Right lung (tissue), 10 donors: Measurements from ENCODE around the gene RAB23. TPM values are rescaled to one million over a fixed set of nuclear protein-coding genes. Genes with fewer than 3 reads are reported as not detected.

ENCODE experiments used
- DNase-seq, 2 donors: peaks; one replicate each; pipeline ENCODE4 v3.0.0-alpha.2; 2013
- long read RNA-seq, 8 donors: transcript quantifications; one replicate each; lab custom pipeline, GENCODE V29; 2026
- polyA plus RNA-seq, 5 donors: library from polyadenylated mRNA; unstranded; fragments of 120-200 nt; gene quantifications; one replicate each; pipeline versions ENCODE4 v1.2.1 to v1.2.3, GENCODE V29; 2013; ENCODE audit warnings: inconsistent platforms in 1 of 5, low replicate concordance in 1 of 5; ENCODE audit not compliant: insufficient read length in 5 of 5, insufficient read depth in 1 of 5

RAB23 gene
- polyA plus RNA-seq, result 10 to 100 TPM; 20.4 to 32.1 (median 26.5) TPM
- long read RNA-seq, donor 1, full-length matches to known transcripts, result 10 of 27 reads
- long read RNA-seq, donor 1, partial matches to known transcripts, result 17 of 27 reads
- long read RNA-seq, donor 1, other reads (novel, unspliced or antisense), result 0 of 27 reads
- long read RNA-seq, donor 2, full-length matches to known transcripts, result 3 of 9 reads
- long read RNA-seq, donor 2, partial matches to known transcripts, result 6 of 9 reads
- long read RNA-seq, donor 2, other reads (novel, unspliced or antisense), result 0 of 9 reads
- long read RNA-seq, donor 3, full-length matches to known transcripts, result 10 of 10 reads
- long read RNA-seq, donor 3, partial matches to known transcripts, result 0 of 10 reads
- long read RNA-seq, donor 3, other reads (novel, unspliced or antisense), result 0 of 10 reads
- long read RNA-seq, donor 4, full-length matches to known transcripts, result 4 of 4 reads
- long read RNA-seq, donor 4, partial matches to known transcripts, result 0 of 4 reads
- long read RNA-seq, donor 4, other reads (novel, unspliced or antisense), result 0 of 4 reads
- long read RNA-seq, donor 5, full-length matches to known transcripts, result 6 of 6 reads
- long read RNA-seq, donor 5, partial matches to known transcripts, result 0 of 6 reads
- long read RNA-seq, donor 5, other reads (novel, unspliced or antisense), result 0 of 6 reads
- long read RNA-seq, donor 6, full-length matches to known transcripts, result 9 of 9 reads
- long read RNA-seq, donor 6, partial matches to known transcripts, result 0 of 9 reads
- long read RNA-seq, donor 6, other reads (novel, unspliced or antisense), result 0 of 9 reads
- long read RNA-seq, donor 7, full-length matches to known transcripts, result 10 of 40 reads
- long read RNA-seq, donor 7, partial matches to known transcripts, result 30 of 40 reads
- long read RNA-seq, donor 7, other reads (novel, unspliced or antisense), result 0 of 40 reads
- long read RNA-seq, donor 8, full-length matches to known transcripts, result 4 of 4 reads
- long read RNA-seq, donor 8, partial matches to known transcripts, result 0 of 4 reads
- long read RNA-seq, donor 8, other reads (novel, unspliced or antisense), result 0 of 4 reads

- DNase-seq, result peak; percentile 91 to 92
These were observed at the start of gene RAB23 for GRCh38 chr6:57221936-57222742. RAB23 (minus strand) TSS chr6:57222307; CDS start chr6:57210380, 11,927 bp downstream.

DNA sequence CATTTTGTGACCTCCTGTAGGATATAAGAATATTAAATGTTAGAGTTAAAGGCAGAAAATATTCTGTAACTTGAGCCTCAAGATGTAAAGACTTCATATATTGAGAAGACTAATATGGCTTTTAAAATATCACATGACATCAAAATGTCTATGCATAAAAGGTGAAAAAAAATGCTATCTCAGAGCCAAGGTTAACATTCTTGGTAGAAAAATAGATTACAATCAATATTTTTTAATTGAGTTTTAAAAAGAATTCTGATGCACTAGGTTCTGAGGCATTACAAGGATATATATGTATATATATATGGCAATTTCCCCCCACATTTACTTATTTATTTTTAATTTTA, 46.2 kb upstream of the RAB23 start:
- DNase-seq, result no peak

DNA sequence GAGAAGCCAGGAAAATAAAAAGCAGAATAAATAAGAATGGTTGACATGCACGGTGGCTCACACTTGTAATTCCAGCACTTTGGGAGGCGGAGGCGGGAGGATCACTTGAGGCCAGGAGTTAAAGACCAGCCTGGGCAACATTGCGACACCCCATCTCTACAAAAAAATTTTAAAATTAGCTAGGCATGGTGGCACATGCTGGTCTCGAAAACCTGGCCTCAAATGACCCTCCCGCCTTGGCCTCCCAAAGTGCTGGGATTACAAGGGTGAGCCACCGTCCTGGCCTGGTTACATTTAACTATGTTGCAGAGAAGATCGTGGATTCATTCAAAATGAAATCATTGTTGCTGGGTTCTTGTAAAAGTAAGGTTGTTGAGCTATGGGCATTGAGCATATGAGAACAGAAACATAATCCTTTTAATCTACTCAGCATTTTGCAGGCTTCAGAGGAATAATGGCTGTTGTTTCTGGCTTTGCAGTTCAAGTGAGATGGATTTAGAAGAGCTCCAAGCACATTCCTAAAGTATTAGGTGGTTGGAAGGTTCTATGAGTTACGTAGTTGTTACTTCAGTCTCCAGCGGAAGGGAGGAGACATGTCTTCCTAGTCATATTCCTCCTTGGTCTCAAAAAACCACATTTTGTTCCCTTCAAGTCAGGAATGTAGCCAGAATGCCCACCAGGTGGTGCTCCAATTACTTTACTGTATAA, 45.6 kb upstream of the RAB23 start:
- DNase-seq, result no peak

DNA sequence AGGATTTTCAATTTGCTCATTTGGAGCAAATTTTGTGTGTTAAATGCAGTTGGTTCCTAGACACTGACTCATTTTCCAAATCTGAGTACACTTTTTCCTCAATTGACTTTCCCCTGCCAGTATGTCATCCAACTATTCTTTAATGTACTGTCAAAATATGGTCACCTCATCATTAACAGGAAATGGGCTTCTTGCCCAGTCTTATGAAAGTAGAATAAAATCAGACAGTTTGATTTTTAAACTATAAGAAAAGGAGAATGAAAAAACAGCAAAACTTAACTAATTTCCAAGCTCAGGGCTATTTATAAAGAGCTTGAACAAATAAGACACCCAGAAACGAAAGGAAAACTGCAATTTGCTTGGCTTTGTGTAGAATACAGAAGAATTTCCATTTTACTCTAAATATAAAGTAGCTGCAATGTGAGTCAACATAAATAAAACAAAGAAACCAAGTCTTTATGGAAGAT, 43.7 kb upstream of the RAB23 start:
- DNase-seq, result peak; percentile 73 to 75

DNA sequence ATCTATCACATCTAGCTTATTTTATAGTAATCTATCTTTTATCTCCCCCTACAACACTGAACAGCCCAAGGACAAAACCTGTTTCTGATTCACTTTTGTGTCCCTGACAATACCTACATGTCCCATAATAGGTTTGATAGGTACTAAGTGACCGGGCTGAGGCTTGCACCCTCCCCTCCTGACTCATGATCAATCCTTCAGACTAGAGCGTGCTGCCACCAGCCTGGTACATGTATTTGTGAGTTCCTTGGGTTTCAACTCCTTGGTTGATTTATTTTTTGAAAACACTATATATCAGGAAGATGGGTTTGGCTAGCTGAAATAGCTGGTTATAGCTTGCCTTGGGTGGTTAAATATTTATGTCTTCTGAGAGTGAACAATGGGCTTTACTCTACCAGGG, 41.6 kb upstream of the RAB23 start:
- no peak for DNase-seq

DNA sequence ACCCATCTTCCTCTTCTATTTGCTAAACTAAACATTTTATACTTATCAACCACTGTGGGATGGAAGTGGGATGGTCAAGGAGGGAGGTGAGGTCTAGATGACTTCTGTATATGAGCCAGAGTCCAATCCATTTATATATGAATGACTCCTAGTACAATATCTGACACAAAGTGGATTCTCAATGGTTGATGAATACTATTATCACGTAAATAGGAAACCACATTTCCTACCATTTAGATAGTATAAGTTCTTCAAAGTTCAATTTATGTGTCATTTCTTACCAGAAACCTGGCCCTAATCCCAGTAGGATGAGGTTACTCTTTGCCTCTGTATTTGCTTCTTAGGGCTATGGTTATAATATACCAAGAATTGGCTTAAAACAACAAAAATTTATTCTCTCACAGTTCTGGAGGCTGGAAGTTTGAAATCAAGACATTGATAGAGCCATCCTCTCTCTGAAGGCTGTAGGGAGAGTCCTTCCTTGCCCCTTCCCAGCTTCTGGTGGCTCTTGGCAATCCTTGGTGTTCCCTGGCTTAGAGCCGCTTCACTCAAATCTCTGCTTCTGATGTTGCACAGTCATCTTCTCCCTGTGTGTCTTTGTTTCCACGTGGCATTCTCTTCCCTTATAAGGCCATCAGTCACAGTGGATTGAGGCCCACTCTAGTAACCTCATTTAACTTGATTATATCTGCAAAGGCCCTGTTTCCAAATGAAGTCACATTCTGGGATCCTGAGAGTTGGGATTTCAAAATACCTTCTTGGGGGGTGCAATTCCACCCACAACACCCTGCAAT, 41.0 kb upstream of the RAB23 start:
- DNase-seq, result no peak

- DNase-seq, result no peak
These were observed 40.4 kb upstream of the RAB23 start for GRCh38 chr6:57262488-57262887.

DNA sequence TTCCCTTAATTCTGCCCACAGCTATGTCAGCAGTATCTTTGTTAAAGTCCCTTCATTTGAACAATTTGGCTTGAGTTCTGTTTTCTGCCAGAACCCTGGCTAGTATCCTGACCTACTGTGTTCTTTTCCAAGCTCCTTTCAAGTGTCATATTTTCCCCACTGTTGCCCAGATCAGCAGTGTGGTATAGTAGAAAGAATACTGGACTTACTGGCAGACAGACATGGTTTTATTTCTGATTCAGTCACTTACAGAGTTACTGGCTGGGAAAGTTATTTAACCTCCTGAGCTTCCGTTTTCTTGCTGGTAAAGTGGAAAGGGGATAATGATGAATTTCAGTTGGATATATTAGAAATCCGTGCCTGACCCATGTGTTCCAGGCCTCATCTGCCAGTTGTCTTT, 39.8 kb upstream of the RAB23 start:
- DNase-seq, result no peak

DNA sequence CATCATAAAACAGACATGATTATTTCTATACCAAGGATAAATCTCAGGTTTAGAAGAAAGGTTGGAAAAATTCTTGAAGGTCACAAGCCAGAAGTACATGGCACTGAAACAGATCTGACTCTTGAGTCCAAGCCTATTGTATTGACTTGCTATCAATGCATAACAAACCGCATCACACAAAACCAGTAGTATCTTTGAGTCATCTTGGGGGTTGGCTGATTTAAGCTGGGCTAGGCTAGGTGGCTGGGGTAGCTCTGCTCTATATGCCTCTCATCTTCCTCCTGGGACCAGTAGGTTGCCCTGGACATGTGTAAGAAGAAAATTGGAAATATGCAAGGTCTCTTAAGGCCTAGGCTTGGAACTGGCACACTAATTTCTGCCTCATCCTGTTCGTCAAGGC, 37.0 kb upstream of the RAB23 start:
- no peak for DNase-seq

- DNase-seq, result no peak
These were observed 35.9 kb upstream of the RAB23 start for GRCh38 chr6:57257911-57258541.

GRCh38 chr6:57256541-57256940, 34.4 kb upstream of the RAB23 start:
- DNase-seq, result no peak

DNA sequence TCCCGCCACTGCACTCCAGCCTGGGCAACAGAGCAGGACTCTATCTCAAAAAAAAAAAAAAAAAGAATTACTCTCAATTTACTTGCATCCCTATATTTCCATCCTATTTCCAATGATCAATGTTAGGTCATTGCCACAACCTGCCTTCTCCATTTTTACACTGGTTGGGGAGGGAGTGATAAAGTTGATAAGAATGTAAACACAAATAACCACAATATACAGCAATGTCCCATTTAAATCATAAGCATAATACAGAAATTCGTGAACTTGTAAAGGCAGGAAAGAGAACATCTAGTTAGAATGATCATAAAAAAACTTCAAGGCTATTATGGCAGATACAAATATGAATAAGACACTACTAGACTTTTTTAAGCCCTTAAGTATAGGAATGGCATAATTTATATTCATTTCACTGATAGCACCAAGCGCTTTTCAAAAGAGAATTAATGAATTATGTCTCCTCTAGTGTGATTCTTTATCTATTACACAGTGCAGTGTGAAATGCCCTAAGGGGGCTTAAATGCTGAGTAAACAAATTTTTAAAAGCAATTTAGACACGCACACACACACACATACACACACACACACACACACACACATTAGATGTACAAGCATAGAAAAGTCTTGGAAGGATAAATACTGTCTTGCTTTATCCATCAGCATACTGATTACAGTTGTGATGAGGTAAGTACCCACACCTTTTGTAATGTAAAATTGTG, 33.5 kb upstream of the RAB23 start:
- DNase-seq, result no peak

- no peak for DNase-seq
These were observed 32.1 kb upstream of the RAB23 start for GRCh38 chr6:57254055-57254717.

GRCh38 chr6:57252975-57253374, 30.9 kb upstream of the RAB23 start:
- DNase-seq, result no peak

DNA sequence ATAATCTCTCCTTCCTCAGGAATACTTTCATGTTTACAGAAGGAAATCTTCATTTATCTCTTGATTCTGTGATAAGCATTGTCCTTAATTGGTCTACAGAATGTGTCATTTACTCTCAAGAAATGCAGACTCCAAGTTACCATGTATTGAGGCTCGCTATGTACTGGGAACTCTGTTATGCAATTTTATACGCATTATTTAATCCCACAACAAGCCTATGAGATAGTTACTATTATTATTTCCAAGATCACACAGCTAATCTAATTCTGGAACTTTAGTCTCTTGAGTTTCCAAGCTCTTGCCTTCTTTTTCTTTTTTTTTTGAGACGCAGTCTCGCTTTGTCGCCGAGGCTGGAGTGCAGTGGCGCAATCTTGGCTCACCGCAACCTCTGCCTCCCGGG, 30.0 kb upstream of the RAB23 start:
- no peak for DNase-seq

GRCh38 chr6:57250348-57250747, 28.2 kb upstream of the RAB23 start:
- no peak for DNase-seq

DNA sequence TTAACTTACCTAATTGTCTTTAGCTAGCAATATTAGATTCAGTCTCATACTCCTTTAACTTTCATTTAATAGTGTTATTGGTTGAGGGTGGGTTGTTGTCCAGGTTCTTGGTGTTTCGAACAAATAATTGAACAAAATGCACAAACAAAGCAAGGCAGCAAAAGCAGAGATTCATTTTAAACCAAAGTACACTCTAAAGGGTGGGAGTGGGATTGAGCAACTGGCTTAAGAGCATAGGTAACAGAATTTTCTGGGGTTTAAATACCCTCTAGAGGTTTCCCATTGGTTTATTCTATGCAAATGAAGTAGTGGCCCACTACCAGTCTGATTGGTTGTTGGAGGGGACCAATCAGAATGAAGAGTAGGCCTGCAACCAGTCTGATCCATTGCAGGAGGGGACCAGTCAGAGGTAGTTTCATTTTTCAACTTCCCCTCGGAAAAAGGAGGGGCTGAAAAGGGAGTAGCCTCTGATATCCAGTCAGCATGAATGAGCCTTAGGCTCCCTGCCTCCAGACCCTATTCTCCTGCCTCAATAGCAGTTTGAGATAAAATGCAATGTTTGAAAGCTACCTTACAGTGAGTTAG, 26.3 kb upstream of the RAB23 start:
- DNase-seq, result no peak

DNA sequence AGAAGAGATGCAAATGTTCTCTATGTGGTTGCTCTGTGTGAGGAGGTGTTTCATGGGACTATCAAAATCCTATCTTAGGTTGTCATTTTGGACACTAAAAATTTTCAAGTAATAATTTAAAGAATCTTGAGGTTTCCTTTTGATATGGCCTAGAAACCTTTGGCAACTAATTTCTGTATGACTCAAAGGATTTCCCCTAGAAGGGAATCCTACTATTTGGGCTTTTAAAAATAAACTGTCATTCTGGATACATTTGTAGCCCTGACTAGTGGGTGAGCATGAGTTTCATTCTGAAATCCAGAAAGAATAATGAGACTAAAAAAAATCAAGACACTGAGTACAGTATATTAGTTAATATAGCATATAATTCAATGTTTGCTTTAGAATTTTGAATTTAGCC, 25.5 kb upstream of the RAB23 start:
- DNase-seq, result no peak
